HEK293 (cell line): ENCODE measurements around the gene ITPR3.

Source experiments
- GFI1B ChIP-seq: fragments of 450-650 bp; formaldehyde crosslinking; IDR thresholded peaks from 2 replicates; pipeline ENCODE4 v1.5.1; 2016; ENCODE audit warnings: missing biosample characterization, missing genetic modification characterization
- KLF10 ChIP-seq: fragments of 450-650 bp; IDR thresholded peaks from 2 replicates; pipeline ENCODE4 v1.5.1; 2018; ENCODE audit warnings: missing biosample characterization, mild to moderate bottlenecking, missing genetic modification characterization
- ZBTB26 ChIP-seq: fragments of 450-650 bp; formaldehyde crosslinking; optimal IDR thresholded peaks from 2 replicates; pipeline ENCODE3; 2016; ENCODE audit warnings: missing biosample characterization, mild to moderate bottlenecking, missing genetic modification characterization
- ZBTB49 ChIP-seq: fragments of 450-650 bp; formaldehyde crosslinking; IDR thresholded peaks from 2 replicates; pipeline ENCODE4 v1.5.1; 2016; ENCODE audit warnings: missing biosample characterization, missing genetic modification characterization, low read depth
- ZNF23 ChIP-seq: fragments of 450-650 bp; formaldehyde crosslinking; IDR thresholded peaks from 2 replicates; pipeline ENCODE4 v1.5.1; 2016; ENCODE audit warnings: missing biosample characterization, missing genetic modification characterization, borderline replicate concordance
- ZNF561 ChIP-seq: fragments of 450-650 bp; IDR thresholded peaks from 2 replicates; pipeline ENCODE4 v1.5.1; 2018; ENCODE audit warnings: missing biosample characterization, missing genetic modification characterization, borderline replicate concordance
- ZNF585B ChIP-seq: fragments of 450-650 bp; formaldehyde crosslinking; IDR thresholded peaks from 2 replicates; pipeline ENCODE4 v1.5.1; 2016; ENCODE audit warnings: missing biosample characterization, missing genetic modification characterization
- ZNF692 ChIP-seq: fragments of 450-650 bp; formaldehyde crosslinking; IDR thresholded peaks from 2 replicates; pipeline ENCODE4 v1.5.1; 2016; ENCODE audit warnings: missing biosample characterization, missing genetic modification characterization
- ZNF777 ChIP-seq: fragments of 450-650 bp; formaldehyde crosslinking; IDR thresholded peaks from 2 replicates; pipeline ENCODE4 v1.5.1; 2017; ENCODE audit warnings: missing biosample characterization, missing genetic modification characterization, borderline replicate concordance
- ZSCAN30 ChIP-seq: fragments of 450-650 bp; IDR thresholded peaks from 2 replicates; pipeline ENCODE4 v1.5.1; 2018; ENCODE audit warnings: missing biosample characterization, mild to moderate bottlenecking, missing genetic modification characterization, moderate library complexity
- ZXDB ChIP-seq: fragments of 450-650 bp; formaldehyde crosslinking; IDR thresholded peaks from 2 replicates; pipeline ENCODE4 v1.5.1; 2016; ENCODE audit warnings: missing biosample characterization, missing genetic modification characterization
- TF ChIP-seq, protein P1 (sequence below): fragments of 450-650 bp; formaldehyde crosslinking; IDR thresholded peaks from 2 replicates; pipeline ENCODE4 v1.5.1; 2016; ENCODE audit warnings: missing biosample characterization, missing genetic modification characterization
- TF ChIP-seq, protein P2 (sequence below): fragments of 450-650 bp; formaldehyde crosslinking; IDR thresholded peaks from 2 replicates; pipeline ENCODE4 v1.5.1; 2016; ENCODE audit warnings: missing biosample characterization, missing genetic modification characterization
- TF ChIP-seq, protein P3 (sequence below): fragments of 450-650 bp; formaldehyde crosslinking; IDR thresholded peaks from 2 replicates; pipeline ENCODE4 v1.5.1; 2016; ENCODE audit warnings: missing biosample characterization, missing genetic modification characterization
- TF ChIP-seq, protein P4 (sequence below): fragments of 450-650 bp; formaldehyde crosslinking; IDR thresholded peaks from 2 replicates; pipeline ENCODE4 v1.5.1; 2016; ENCODE audit warnings: missing biosample characterization, missing genetic modification characterization, borderline replicate concordance

ITPR3 gene

DNA sequence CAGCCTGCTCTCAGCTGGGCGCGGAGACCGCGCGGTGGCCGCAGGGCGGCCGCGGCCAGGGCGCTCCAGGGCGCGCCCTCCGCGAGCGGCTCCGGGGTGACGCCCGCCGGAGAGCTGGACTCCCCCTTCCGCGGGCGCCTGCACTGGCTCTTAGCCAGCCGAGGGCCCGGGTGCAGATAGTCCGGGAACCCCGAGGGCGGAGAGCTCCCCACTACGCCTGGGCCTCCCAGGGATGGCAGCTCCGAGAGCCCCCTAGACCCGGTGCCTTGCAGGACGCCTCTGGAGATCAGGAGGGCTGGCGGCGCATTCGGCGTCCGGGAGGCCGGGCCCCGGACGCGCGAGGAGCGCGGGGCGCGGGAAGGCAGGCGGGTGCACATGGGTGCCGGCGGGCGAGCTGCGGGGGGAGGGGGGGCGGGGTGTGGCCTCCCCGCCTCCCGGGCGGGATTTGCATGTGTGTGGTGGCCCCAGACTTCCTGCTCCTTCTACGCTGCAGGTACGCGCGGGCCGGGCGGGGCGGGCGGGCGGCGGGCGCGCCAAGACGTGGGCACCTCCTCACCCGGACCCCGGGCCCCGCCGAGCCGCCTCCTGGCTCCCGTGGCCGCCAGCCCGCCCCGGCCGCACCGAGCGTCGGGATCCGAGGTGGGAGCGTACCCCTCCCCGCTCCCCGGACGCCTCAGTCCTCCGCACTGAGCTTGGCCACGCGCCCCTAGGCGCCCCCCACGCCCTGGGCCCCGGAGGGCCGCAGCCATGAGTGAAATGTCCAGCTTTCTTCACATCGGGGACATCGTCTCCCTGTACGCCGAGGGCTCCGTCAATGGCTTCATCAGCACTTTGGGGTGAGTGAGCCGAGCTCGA is at the start of gene ITPR3 (continued):
- TF ChIP-seq, protein P1, sequence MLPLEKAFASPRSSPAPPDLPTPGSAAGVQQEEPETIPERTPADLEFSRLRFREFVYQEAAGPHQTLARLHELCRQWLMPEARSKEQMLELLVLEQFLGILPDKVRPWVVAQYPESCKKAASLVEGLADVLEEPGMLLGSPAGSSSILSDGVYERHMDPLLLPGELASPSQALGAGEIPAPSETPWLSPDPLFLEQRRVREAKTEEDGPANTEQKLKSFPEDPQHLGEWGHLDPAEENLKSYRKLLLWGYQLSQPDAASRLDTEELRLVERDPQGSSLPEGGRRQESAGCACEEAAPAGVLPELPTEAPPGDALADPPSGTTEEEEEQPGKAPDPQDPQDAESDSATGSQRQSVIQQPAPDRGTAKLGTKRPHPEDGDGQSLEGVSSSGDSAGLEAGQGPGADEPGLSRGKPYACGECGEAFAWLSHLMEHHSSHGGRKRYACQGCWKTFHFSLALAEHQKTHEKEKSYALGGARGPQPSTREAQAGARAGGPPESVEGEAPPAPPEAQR (tag by site-specific recombination), result no peak
- TF ChIP-seq ZNF23 (tag by site-specific recombination) (no peak), ZNF585B (tag by site-specific recombination) (no peak), ZSCAN30 (0 out of 2 replicates have a peak, but pooled peaks have one; percentile 33), ZNF777 (peak; percentile 11; the same call in 1 of the 2 replicates), ZXDB (tag by site-specific recombination) (no peak), ZNF561 (0 out of 2 replicates have a peak, but pooled peaks have one; percentile 48), GFI1B (tag by site-specific recombination) (no peak), ZNF692 (tag by site-specific recombination) (peak; percentile 29; the same call in 1 of the 2 replicates), ZBTB26 (tag by site-specific recombination) (peak; percentile 86), ZBTB49 (tag by site-specific recombination) (no peak), KLF10 (tag by site-specific recombination) (peak; percentile 44; the same call in 1 of the 2 replicates)
- TF ChIP-seq, protein P2, sequence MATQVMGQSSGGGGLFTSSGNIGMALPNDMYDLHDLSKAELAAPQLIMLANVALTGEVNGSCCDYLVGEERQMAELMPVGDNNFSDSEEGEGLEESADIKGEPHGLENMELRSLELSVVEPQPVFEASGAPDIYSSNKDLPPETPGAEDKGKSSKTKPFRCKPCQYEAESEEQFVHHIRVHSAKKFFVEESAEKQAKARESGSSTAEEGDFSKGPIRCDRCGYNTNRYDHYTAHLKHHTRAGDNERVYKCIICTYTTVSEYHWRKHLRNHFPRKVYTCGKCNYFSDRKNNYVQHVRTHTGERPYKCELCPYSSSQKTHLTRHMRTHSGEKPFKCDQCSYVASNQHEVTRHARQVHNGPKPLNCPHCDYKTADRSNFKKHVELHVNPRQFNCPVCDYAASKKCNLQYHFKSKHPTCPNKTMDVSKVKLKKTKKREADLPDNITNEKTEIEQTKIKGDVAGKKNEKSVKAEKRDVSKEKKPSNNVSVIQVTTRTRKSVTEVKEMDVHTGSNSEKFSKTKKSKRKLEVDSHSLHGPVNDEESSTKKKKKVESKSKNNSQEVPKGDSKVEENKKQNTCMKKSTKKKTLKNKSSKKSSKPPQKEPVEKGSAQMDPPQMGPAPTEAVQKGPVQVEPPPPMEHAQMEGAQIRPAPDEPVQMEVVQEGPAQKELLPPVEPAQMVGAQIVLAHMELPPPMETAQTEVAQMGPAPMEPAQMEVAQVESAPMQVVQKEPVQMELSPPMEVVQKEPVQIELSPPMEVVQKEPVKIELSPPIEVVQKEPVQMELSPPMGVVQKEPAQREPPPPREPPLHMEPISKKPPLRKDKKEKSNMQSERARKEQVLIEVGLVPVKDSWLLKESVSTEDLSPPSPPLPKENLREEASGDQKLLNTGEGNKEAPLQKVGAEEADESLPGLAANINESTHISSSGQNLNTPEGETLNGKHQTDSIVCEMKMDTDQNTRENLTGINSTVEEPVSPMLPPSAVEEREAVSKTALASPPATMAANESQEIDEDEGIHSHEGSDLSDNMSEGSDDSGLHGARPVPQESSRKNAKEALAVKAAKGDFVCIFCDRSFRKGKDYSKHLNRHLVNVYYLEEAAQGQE (tag by site-specific recombination), result no peak
- TF ChIP-seq, protein P3, sequence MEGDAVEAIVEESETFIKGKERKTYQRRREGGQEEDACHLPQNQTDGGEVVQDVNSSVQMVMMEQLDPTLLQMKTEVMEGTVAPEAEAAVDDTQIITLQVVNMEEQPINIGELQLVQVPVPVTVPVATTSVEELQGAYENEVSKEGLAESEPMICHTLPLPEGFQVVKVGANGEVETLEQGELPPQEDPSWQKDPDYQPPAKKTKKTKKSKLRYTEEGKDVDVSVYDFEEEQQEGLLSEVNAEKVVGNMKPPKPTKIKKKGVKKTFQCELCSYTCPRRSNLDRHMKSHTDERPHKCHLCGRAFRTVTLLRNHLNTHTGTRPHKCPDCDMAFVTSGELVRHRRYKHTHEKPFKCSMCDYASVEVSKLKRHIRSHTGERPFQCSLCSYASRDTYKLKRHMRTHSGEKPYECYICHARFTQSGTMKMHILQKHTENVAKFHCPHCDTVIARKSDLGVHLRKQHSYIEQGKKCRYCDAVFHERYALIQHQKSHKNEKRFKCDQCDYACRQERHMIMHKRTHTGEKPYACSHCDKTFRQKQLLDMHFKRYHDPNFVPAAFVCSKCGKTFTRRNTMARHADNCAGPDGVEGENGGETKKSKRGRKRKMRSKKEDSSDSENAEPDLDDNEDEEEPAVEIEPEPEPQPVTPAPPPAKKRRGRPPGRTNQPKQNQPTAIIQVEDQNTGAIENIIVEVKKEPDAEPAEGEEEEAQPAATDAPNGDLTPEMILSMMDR (tag by site-specific recombination), result no peak
- TF ChIP-seq, protein P4, sequence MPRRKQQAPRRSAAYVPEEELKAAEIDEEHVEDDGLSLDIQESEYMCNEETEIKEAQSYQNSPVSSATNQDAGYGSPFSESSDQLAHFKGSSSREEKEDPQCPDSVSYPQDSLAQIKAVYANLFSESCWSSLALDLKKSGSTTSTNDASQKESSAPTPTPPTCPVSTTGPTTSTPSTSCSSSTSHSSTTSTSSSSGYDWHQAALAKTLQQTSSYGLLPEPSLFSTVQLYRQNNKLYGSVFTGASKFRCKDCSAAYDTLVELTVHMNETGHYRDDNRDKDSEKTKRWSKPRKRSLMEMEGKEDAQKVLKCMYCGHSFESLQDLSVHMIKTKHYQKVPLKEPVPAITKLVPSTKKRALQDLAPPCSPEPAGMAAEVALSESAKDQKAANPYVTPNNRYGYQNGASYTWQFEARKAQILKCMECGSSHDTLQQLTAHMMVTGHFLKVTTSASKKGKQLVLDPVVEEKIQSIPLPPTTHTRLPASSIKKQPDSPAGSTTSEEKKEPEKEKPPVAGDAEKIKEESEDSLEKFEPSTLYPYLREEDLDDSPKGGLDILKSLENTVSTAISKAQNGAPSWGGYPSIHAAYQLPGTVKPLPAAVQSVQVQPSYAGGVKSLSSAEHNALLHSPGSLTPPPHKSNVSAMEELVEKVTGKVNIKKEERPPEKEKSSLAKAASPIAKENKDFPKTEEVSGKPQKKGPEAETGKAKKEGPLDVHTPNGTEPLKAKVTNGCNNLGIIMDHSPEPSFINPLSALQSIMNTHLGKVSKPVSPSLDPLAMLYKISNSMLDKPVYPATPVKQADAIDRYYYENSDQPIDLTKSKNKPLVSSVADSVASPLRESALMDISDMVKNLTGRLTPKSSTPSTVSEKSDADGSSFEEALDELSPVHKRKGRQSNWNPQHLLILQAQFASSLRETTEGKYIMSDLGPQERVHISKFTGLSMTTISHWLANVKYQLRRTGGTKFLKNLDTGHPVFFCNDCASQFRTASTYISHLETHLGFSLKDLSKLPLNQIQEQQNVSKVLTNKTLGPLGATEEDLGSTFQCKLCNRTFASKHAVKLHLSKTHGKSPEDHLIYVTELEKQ (tag by site-specific recombination), result no peak
